H1 (cell line): ENCODE measurements around the gene DMC1. TPM values are rescaled to one million over a fixed set of nuclear protein-coding genes. Genes with fewer than 3 reads are reported as not detected.
A peak's percentile ranks its signal among the peaks of the same experiment; 100 is the strongest.

Experiments
- CTCF ChIA-PET: fragments of 300-600 bp; sonication (Branson Sonifier 250); formaldehyde crosslinking; loops from one replicate; lab custom pipeline; 2021; ENCODE audit not compliant: partially characterized antibody; lab: Charles Lee
- POLR2A ChIA-PET: fragments of 300-600 bp; sonication (Branson Sonifier 250); formaldehyde crosslinking; loops from one replicate; lab custom pipeline; 2021; ENCODE audit warnings: inconsistent platforms; ENCODE audit not compliant: partially characterized antibody; lab: Charles Lee
- DNase-seq, 2 experiments: peaks; one replicate each; pipeline versions ENCODE4 v3.0.0 to v3.0.0-alpha.2; 2010 to 2022; ENCODE audit warnings: low spot score in 2 of 2, low read depth in 1 of 2, mixed read lengths in 1 of 2
- FAIRE-seq: peaks from 2 replicates; lab custom pipeline; 2011; peaks lifted over from hg19 to GRCh38; lab: Jason Lieb, UNC
- H2AFZ ChIP-seq: 2 replicates; pipeline ENCODE4 v1.8.1; 2012; ENCODE audit warnings: low read length, inconsistent platforms
- H2AK5ac ChIP-seq: 2 replicates; pipeline ENCODE4 v1.6.1; 2013; ENCODE audit warnings: low read depth, low read length
- H2BK120ac ChIP-seq: replicated peaks from 2 replicates; pipeline ENCODE3; 2013; ENCODE audit warnings: low read depth, low read length, inconsistent platforms
- H2BK12ac ChIP-seq: 2 replicates; pipeline ENCODE4 v1.6.1; 2013; ENCODE audit warnings: low read depth, low read length
- H2BK15ac ChIP-seq: 2 replicates; pipeline ENCODE4 v1.6.1; 2013; ENCODE audit warnings: low read length
- H2BK20ac ChIP-seq: 2 replicates; pipeline ENCODE4 v1.6.1; 2013; ENCODE audit warnings: low read length
- H2BK5ac ChIP-seq: 2 replicates; pipeline ENCODE4 v1.6.1; 2013; ENCODE audit warnings: low read depth, low read length
- H3K14ac ChIP-seq: 2 replicates; pipeline ENCODE4 v1.6.1; 2013; ENCODE audit warnings: inconsistent platforms; ENCODE audit not compliant: insufficient read length
- H3K18ac ChIP-seq: 2 replicates; pipeline ENCODE4 v1.6.1; 2013; ENCODE audit warnings: low read length; ENCODE audit errors: extremely low read depth
- H3K23ac ChIP-seq: 2 replicates; pipeline ENCODE4 v1.6.1; 2013; ENCODE audit warnings: inconsistent platforms; ENCODE audit not compliant: insufficient read length
- H3K23me2 ChIP-seq: 2 replicates; pipeline ENCODE4 v1.6.1; 2013; ENCODE audit warnings: low read depth, low read length
- H3K27ac ChIP-seq: 2 replicates; pipeline ENCODE4 v1.6.1; 2011; ENCODE audit warnings: low read depth, low read length, inconsistent platforms
- H3K27me3 ChIP-seq, 4 experiments: replicated peaks in 1 of 4; 1 replicate in 1 of 4; 2 replicates in 3 of 4; pipeline versions ENCODE4 v1.6.1 to v1.8.1; 2011 to 2013; ENCODE audit warnings: low read length in 3 of 4, mild to moderate bottlenecking in 3 of 4, inconsistent platforms in 2 of 4, mixed read lengths in 2 of 4, moderate library complexity in 1 of 4; ENCODE audit not compliant: control insufficient read depth in 3 of 4, insufficient read depth in 3 of 4; ENCODE audit errors: extremely low read depth in 1 of 4
- H3K36me3 ChIP-seq, 4 experiments: 2 replicates each; pipeline versions ENCODE4 v1.6.1 to v1.8.1; 2011 to 2013; ENCODE audit warnings: mild to moderate bottlenecking in 4 of 4, low read length in 3 of 4, moderate library complexity in 2 of 4, control low read depth in 1 of 4, inconsistent platforms in 1 of 4; ENCODE audit not compliant: insufficient read depth in 4 of 4, control insufficient read depth in 2 of 4
- H3K4ac ChIP-seq: replicated peaks from 2 replicates; pipeline ENCODE3; 2013; ENCODE audit warnings: low read length, low read depth, mixed read lengths, inconsistent platforms; ENCODE audit not compliant: insufficient read length
- H3K4me1 ChIP-seq, 4 experiments: replicated peaks in 1 of 4; 1 replicate in 1 of 4; 2 replicates in 3 of 4; pipeline versions ENCODE4 v1.6.1 to v1.8.1; 2011 to 2013; ENCODE audit warnings: low read length in 3 of 4, inconsistent platforms in 2 of 4, mixed read lengths in 1 of 4; ENCODE audit not compliant: insufficient read depth in 4 of 4, control insufficient read depth in 3 of 4
- H3K4me2 ChIP-seq, 2 experiments: 2 replicates each; pipeline versions ENCODE4 v1.6.1 to v1.8.1; 2011 to 2013; ENCODE audit warnings: low read depth in 2 of 2, low read length in 2 of 2, control low read depth in 1 of 2, inconsistent platforms in 1 of 2, mild to moderate bottlenecking in 1 of 2; ENCODE audit not compliant: insufficient read depth in 1 of 2
- H3K4me3 ChIP-seq, 4 experiments: fragments of 200-600, 300-600 bp in 1 of 4; sonication (generic), shearing (Covaris generic), sonication (Bioruptor Twin) in 1 of 4; 2 replicates each; pipeline versions ENCODE4 v1.5.1 to v1.8.1; 2011 to 2016; ENCODE audit warnings: low read length in 4 of 4, low read depth in 3 of 4, control low read depth in 2 of 4, inconsistent platforms in 2 of 4, mild to moderate bottlenecking in 2 of 4, mixed read lengths in 1 of 4, moderate library complexity in 1 of 4; ENCODE audit not compliant: insufficient read depth in 2 of 4; ENCODE audit errors: extremely low read depth in 1 of 4
- H3K56ac ChIP-seq: replicated peaks from 2 replicates; pipeline ENCODE3; 2013; ENCODE audit warnings: low read depth, mild to moderate bottlenecking, mixed read lengths, low read length, inconsistent platforms; ENCODE audit not compliant: insufficient read length
- H3K79me1 ChIP-seq: 2 replicates; pipeline ENCODE4 v1.6.1; 2013; ENCODE audit warnings: low read depth, low read length, control low read depth
- H3K79me2 ChIP-seq, 2 experiments: 2 replicates each; pipeline versions ENCODE4 v1.6.1 to v1.8.1; 2012 to 2013; ENCODE audit warnings: low read length in 2 of 2, mild to moderate bottlenecking in 2 of 2, inconsistent platforms in 1 of 2; ENCODE audit not compliant: insufficient read depth in 2 of 2, control insufficient read depth in 1 of 2
- H3K9ac ChIP-seq, 4 experiments: replicated peaks in 1 of 4; 1 replicate in 1 of 4; 2 replicates in 3 of 4; pipeline versions ENCODE4 v1.6.1 to v1.8.1; 2011 to 2013; ENCODE audit warnings: low read depth in 3 of 4, low read length in 3 of 4, control low read depth in 2 of 4, mild to moderate bottlenecking in 2 of 4, moderate library complexity in 2 of 4, inconsistent platforms in 1 of 4; ENCODE audit errors: extremely low read depth in 1 of 4
- H3K9me3 ChIP-seq, 2 experiments: 2 replicates each; pipeline versions ENCODE4 v1.6.1 to v1.8.1; 2012 to 2013; ENCODE audit warnings: mild to moderate bottlenecking in 2 of 2, moderate library complexity in 2 of 2, control low read depth in 1 of 2, inconsistent platforms in 1 of 2, low read depth in 1 of 2, low read length in 1 of 2, mixed read lengths in 1 of 2; ENCODE audit not compliant: insufficient read depth in 2 of 2
- H4K20me1 ChIP-seq, 2 experiments: replicated peaks in 1 of 2; 2 replicates each; pipeline versions ENCODE3 to v1.8.1; 2011 to 2013; ENCODE audit warnings: inconsistent platforms in 2 of 2, low read length in 2 of 2, mild to moderate bottlenecking in 1 of 2; ENCODE audit not compliant: insufficient read depth in 2 of 2, control insufficient read depth in 1 of 2
- H4K5ac ChIP-seq: 2 replicates; pipeline ENCODE4 v1.6.1; 2013; ENCODE audit warnings: low read length, low read depth, mixed read lengths, inconsistent platforms; ENCODE audit not compliant: insufficient read length
- H4K8ac ChIP-seq: 2 replicates; pipeline ENCODE4 v1.8.0; 2013; ENCODE audit warnings: mild to moderate bottlenecking, moderate library complexity, low read length, inconsistent platforms; ENCODE audit not compliant: insufficient read depth; ENCODE audit errors: extremely low read depth
- H4K91ac ChIP-seq: replicated peaks from 2 replicates; pipeline ENCODE3; 2013; ENCODE audit warnings: low read length, mixed read lengths, inconsistent platforms; ENCODE audit not compliant: insufficient read length
- GTF2F1 ChIP-seq: IDR thresholded peaks from 2 replicates; pipeline ENCODE4 v1.6.1; 2012; ENCODE audit warnings: low read depth, low read length, improper control_type of control experiment, borderline replicate concordance
- HDAC2 ChIP-seq, 2 experiments: fragments of 300-600 bp in 1 of 2; sonication (generic) in 1 of 2; IDR thresholded peaks; 2 replicates each; pipeline ENCODE4 v1.6.1; 2011 to 2012; ENCODE audit warnings: low read depth in 2 of 2, low read length in 2 of 2, mild to moderate bottlenecking in 2 of 2, moderate library complexity in 2 of 2, borderline replicate concordance in 1 of 2, inconsistent platforms in 1 of 2
- SAP30 ChIP-seq: fragments of 300-600 bp; sonication (generic); IDR thresholded peaks from 2 replicates; pipeline ENCODE4 v1.7.1; 2012; ENCODE audit warnings: low read length, moderate library complexity, mild to moderate bottlenecking, inconsistent platforms; ENCODE audit not compliant: insufficient read depth, insufficient replicate concordance
- ZNF274 ChIP-seq: IDR thresholded peaks from 2 replicates; pipeline ENCODE4 v1.7.0; 2012; ENCODE audit warnings: low read length, borderline replicate concordance; ENCODE audit errors: extremely low read depth
- WGBS, 2 experiments: shearing (Covaris generic) in 1 of 2; methylation state at CpG; one replicate each; pipeline versions ENCODE4 v1.1.6 to v1.1.7; 2013 to 2015; ENCODE audit warnings: low lambda C conversion rate in 2 of 2, mixed read lengths in 2 of 2, inconsistent platforms in 1 of 2, low coverage in 1 of 2, missing lambda C conversion rate in 1 of 2; ENCODE audit not compliant: insufficient replicate concordance in 2 of 2, insufficient coverage in 1 of 2, insufficient read length in 1 of 2; ENCODE audit errors: extremely low coverage in 1 of 2, missing lambda C conversion rate in 1 of 2; 5-methylcytosine and 5-hydroxymethylcytosine counted together
- long read RNA-seq, 2 experiments: library from RNA in 1 of 2; library from capped mRNA in 1 of 2; stranded (forward); transcript quantifications; one replicate each; pipeline ENCODE4 v2.0.0, GENCODE V29; 2021; ENCODE audit warnings: inconsistent platforms in 1 of 2
- polyA minus RNA-seq, 3 experiments: library from RNA; depleted of rRNA, polyadenylated mRNA; stranded (reverse); fragments of >200 nt; gene quantifications; 1 replicate in 2 of 3; 2 replicates in 1 of 3; pipeline ENCODE4 v1.2.3, GENCODE V29; 2011
- polyA plus RNA-seq, 7 experiments: library from polyadenylated mRNA; depleted of rRNA in 3 of 7; stranded (reverse) in 5 of 7; unstranded in 2 of 7; fragments of >200 nt in 5 of 7; fragments of 200-250 nt in 2 of 7; gene quantifications; 1 replicate in 5 of 7; 2 replicates in 1 of 7; 4 replicates in 1 of 7; pipeline versions ENCODE4 v1.2.1 to v1.2.3, GENCODE V29; 2011 to 2013; ENCODE audit warnings: missing spikeins in 2 of 7, mixed read lengths in 2 of 7
- total RNA-seq: library from RNA; stranded (reverse); fragmentation: NEBNext Ultra II Directional; extraction: Animal tissue kit (Norgen Biotek cat#: 25700); gene quantifications from 2 replicates; pipeline ENCODE4 v1.2.1, GENCODE V29; 2021

Gene DMC1
- 7.1 and 7.2 TPM in 2 replicates for total RNA-seq
- polyA plus RNA-seq (2011; rRNA removed) = 3.8 and 20.2 TPM in 2 replicates
- polyA plus RNA-seq (2011; cell fraction: cytosol; rRNA removed) = 21.5 TPM
- polyA plus RNA-seq (2011; cell fraction: nucleus; rRNA removed) = 1.6 TPM
- 9.7 to 15.0 TPM (median 14.0 TPM) in 4 replicates for polyA plus RNA-seq (2012, experiment 1 of 2)
- 9.7 TPM for polyA plus RNA-seq (2012, experiment 2 of 2)
- 15.6 TPM for polyA plus RNA-seq (2013, experiment 1 of 2)
- 16.0 TPM for polyA plus RNA-seq (2013, experiment 2 of 2)
- polyA minus RNA-seq (2011; rRNA and poly(A)+ RNA removed) = 1.7 and 3.9 TPM in 2 replicates
- 3.2 TPM for polyA minus RNA-seq (2011; cell fraction: cytosol; rRNA and poly(A)+ RNA removed)
- polyA minus RNA-seq (2011; cell fraction: nucleus; rRNA and poly(A)+ RNA removed) = 15.5 TPM
- long read RNA-seq, experiment 1, partial matches to known transcripts = 0 of 2 reads
- long read RNA-seq, experiment 1, other reads (novel, unspliced or antisense) = 1 of 2 reads
- long read RNA-seq, experiment 2, partial matches to known transcripts = 0 of 3 reads
- long read RNA-seq, experiment 2, other reads (novel, unspliced or antisense) = 3 of 3 reads

DNA sequence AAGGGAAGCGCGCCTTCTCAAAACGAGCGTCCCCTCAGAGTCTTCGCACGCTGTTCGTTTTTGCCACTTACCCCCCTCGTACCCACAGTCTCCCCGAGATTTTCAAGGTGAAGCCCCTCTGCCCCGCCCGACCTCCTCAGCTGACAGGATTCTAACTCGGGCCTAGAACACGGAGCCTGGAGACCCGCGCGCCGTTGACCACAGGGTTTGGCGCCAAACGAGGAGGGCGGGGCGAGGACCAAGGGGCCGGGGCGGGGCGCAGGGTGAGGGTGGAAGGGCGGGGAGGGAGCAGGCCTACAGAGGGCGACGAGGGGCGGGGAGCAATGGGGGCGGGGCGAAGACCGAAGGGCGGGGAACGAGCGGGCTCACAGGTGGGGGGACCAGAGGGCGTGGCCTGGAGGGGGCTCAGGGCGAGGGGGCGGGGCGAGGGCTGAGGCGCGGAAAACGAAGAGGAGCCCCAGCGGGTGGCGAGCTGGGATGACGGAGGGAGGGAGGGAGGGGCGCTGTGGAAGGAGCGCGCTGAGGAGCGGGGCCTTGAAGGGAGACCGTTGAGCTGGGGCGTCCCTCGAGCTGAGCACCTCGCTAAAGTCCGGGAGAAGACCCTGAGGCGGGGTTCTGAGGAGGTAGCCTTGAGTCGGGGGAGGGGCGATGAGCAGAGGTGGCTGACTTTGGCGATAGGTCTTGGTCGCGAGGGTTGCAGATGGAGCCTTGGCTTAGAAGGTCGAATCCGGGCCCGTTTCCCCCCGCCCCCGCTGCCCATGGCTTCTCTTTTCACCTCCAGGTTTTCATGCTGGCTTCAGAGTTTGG is at the start of gene DMC1:
DMC1 (minus strand) TSS at position 212 of the 807 bp plus-strand sequence. CDS start 1,927 bp downstream, outside the sequence.
- Histone ChIP-seq H2AK5ac (peak within 1 kb of the TSS; percentile 41; the same call in 1 of the 2 replicates), H4K91ac (peak within 1 kb of the TSS; percentile 92), H3K4me3 (peak within 1 kb of the TSS; percentile 63 to 92 (median 92)), H3K9ac (peak within 1 kb of the TSS; percentile 65 to 97 (median 96)), H3K14ac (peak within 1 kb of the TSS; percentile 84), H3K4me2 (peak within 1 kb of the TSS; percentile 96 to 97), H3K18ac (peak within 1 kb of the TSS; percentile 88), H2AFZ (peak within 1 kb of the TSS; percentile 92; the same call in 1 of the 2 replicates), H3K36me3 (no peaks in the 10 kb centered on the region), H3K4ac (peak within 1 kb of the TSS; percentile 94), H3K4me1 (peaks cover 4 to 12% (median 7%) of the 10 kb centered on the region in 4 experiments; a peak in 5 of 7 replicates), H4K20me1 (no peaks in the 10 kb centered on the region), H3K23ac (no peak within 1 kb of the TSS), H2BK15ac (peak within 1 kb of the TSS; percentile 53), H2BK20ac (no peak within 1 kb of the TSS), H4K8ac (peak within 1 kb of the TSS; percentile 100; the same call in 1 of the 2 replicates), H3K79me1 (no peaks in the 10 kb centered on the region), H4K5ac (peak within 1 kb of the TSS; percentile 90), H3K79me2 (no peaks in the 10 kb centered on the region), H3K56ac (peak within 1 kb of the TSS; percentile 90), H2BK120ac (peak within 1 kb of the TSS; percentile 38), H2BK5ac (peak within 1 kb of the TSS; percentile 92; the same call in 1 of the 2 replicates), H3K27ac (peak within 1 kb of the TSS; percentile 93), H3K27me3 (no peaks in the 10 kb centered on the region), H3K23me2 (peaks cover 15% of the 10 kb centered on the region; the same call in 1 of the 2 replicates), H2BK12ac (peak within 1 kb of the TSS; percentile 45; the same call in 1 of the 2 replicates), H3K9me3 (no peaks in the 10 kb centered on the region)
- ChIA-PET CTCF (interaction anchor here (0.7 to 3.3 kb wide), 10 partner anchors 16 to 123 kb away, joined by 3 to 9 read pairs (median 4); partner anchors contain the start of gene KDELR3), POLR2A (interaction anchor here (0.9 to 3.0 kb wide), 13 partner anchors 11 to 256 kb away, joined by 3 to 13 read pairs (median 4); partner anchors contain the start of gene TOMM22)
- DNase-seq (peak; percentile 85 to 96), FAIRE-seq (no peak)
- WGBS, 2 experiments = 2% methylated on average over 29 of the region's 64 CpGs; no CpG with 5 or more reads in 1 of the 2 experiments
- TF ChIP-seq HDAC2 (IDR thresholded peaks at IDR 0.05; ENCODE audit: borderline replicate concordance in 1 of 2, low read depth in 2 of 2, low read length in 2 of 2) (0 out of 4 replicates have a peak, but pooled peaks of 1 of the 2 experiments have one; percentile 7), SAP30 (no peak), GTF2F1 (no peak), ZNF274 (no peak)
